ENCODE results near the gene PCDHGC3.

The PCDHGC3 gene

GRCh38 chr5:141524604-141525597 lies 49.1 kb downstream of the PCDHGC3 start:
- DNase-seq = peak; percentile 85

- DNase-seq = no peak
Measured at GRCh38 chr5:141525653-141526052, 49.9 kb downstream of the PCDHGC3 start.

- DNase-seq = no peak
Measured at GRCh38 chr5:141527426-141527825, 51.7 kb downstream of the PCDHGC3 start.

Measured in NCI-H2171 treated with DMSO at 0.1 percent for 48 hours (cell line).